ENCODE measurements around the gene CDH4. TPM values are rescaled to one million over a fixed set of nuclear protein-coding genes. Genes with fewer than 3 reads are reported as not detected.

Gene CDH4
- total and polyA plus RNA-seq, 9 of the 15 experiments (the other 6 are each of a cell fraction or from before 2014, with no cell fraction given): 0.04 TPM; not detected in 8

DNA sequence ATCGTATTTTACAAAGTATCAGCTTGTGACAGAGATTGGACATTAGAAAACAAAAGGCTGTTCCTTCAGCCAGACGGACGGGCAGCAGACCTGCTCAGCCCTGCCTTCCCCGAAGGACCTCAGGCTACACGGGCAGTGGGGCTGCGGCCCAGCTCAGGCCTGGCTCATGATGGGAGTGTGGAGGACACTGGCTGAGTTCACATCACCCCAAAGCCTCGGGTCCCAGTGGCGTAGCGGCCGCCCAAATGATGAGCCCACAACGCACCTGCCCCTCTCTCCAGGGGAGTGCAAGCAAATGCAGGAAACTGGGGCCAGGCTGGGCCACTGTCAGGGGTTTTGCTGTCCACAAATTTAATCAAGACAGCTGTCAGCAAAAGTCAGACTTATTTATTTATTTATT is 456.8 kb downstream of the CDH4 start:
- H3K9me3 ChIP-seq (replicated peaks; ENCODE audit: control insufficient read depth, insufficient read depth, low read depth, low read length): no peaks in the 10 kb centered on the region
- H3K36me3 ChIP-seq (ENCODE audit: control insufficient read depth, insufficient read depth, low read length): no peaks in the 10 kb centered on the region
- FAIRE-seq: no peak
- H3K9me1 ChIP-seq (ENCODE audit: control insufficient read depth, insufficient read depth, low read length): no peaks in the 10 kb centered on the region
- no TSS peak for BruUV-seq (replicated peaks)
- peaks cover 3% of the 10 kb centered on the region for H4K20me1 ChIP-seq (replicated peaks; ENCODE audit: control insufficient read depth, insufficient read depth, low read length)
- 1% methylated on average over 11 of the region's 11 CpGs for WGBS (ENCODE audit: insufficient coverage, low coverage, missing lambda C conversion rate)
- no peak overlapping the region for H3K4me2 ChIP-seq (ENCODE audit: insufficient read depth, low read length)
- H3K27ac ChIP-seq (ENCODE audit: extremely low read depth, low read depth, low read length): no peak overlapping the region
- ATAC-seq: no peak
- no peaks in the 10 kb centered on the region for H3K79me2 ChIP-seq (ENCODE audit: control insufficient read depth, insufficient read depth, low read length)
- DNase-seq (ENCODE audit: extremely low read depth in 1 of 4, low spot score in 3 of 4): no peak
- no peak overlapping the region for H2AFZ ChIP-seq (ENCODE audit: low read depth, low read length)
- CTCF ChIA-PET (ENCODE audit: low intra/inter-chr PET ratio): no interaction called here
- peaks cover 11 to 62% of the 10 kb centered on the region in 2 experiments for H3K27me3 ChIP-seq (ENCODE audit: control insufficient read depth in 2 of 2, insufficient read depth in 2 of 2, low read length in 2 of 2)
- no peak overlapping the region for H3K4me3 ChIP-seq
- intact Hi-C loops (cut with micrococcal nuclease): no loop called here
- POLR2A ChIA-PET: no interaction called here
- H3K9ac ChIP-seq (ENCODE audit: insufficient read depth in 1 of 2, low read depth in 2 of 2, low read length in 2 of 2): no peak overlapping the region
- TF ChIP-seq RHOXF2B (CRISPR knock-in tag; conservative IDR thresholded peaks at IDR 0.05) (no peak), SLC30A9 (CRISPR knock-in tag; IDR thresholded peaks at IDR 0.05) (no peak), BRD9 (IDR thresholded peaks at IDR 0.05; ENCODE audit: low read depth, partially characterized antibody) (no peak), ZNF197 (CRISPR knock-in tag; IDR thresholded peaks at IDR 0.05; ENCODE audit: low read depth) (no peak), HDAC6 (IDR thresholded peaks at IDR 0.05; ENCODE audit: low read depth, low read length) (no peak)
- TF ChIP-seq, protein P1, sequence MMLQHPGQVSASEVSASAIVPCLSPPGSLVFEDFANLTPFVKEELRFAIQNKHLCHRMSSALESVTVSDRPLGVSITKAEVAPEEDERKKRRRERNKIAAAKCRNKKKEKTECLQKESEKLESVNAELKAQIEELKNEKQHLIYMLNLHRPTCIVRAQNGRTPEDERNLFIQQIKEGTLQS (IDR thresholded peaks at IDR 0.05): no peak
- TF ChIP-seq, protein P1 (CRISPR knock-in tag; conservative IDR thresholded peaks at IDR 0.05): no peak
- TF ChIP-seq, protein P2, sequence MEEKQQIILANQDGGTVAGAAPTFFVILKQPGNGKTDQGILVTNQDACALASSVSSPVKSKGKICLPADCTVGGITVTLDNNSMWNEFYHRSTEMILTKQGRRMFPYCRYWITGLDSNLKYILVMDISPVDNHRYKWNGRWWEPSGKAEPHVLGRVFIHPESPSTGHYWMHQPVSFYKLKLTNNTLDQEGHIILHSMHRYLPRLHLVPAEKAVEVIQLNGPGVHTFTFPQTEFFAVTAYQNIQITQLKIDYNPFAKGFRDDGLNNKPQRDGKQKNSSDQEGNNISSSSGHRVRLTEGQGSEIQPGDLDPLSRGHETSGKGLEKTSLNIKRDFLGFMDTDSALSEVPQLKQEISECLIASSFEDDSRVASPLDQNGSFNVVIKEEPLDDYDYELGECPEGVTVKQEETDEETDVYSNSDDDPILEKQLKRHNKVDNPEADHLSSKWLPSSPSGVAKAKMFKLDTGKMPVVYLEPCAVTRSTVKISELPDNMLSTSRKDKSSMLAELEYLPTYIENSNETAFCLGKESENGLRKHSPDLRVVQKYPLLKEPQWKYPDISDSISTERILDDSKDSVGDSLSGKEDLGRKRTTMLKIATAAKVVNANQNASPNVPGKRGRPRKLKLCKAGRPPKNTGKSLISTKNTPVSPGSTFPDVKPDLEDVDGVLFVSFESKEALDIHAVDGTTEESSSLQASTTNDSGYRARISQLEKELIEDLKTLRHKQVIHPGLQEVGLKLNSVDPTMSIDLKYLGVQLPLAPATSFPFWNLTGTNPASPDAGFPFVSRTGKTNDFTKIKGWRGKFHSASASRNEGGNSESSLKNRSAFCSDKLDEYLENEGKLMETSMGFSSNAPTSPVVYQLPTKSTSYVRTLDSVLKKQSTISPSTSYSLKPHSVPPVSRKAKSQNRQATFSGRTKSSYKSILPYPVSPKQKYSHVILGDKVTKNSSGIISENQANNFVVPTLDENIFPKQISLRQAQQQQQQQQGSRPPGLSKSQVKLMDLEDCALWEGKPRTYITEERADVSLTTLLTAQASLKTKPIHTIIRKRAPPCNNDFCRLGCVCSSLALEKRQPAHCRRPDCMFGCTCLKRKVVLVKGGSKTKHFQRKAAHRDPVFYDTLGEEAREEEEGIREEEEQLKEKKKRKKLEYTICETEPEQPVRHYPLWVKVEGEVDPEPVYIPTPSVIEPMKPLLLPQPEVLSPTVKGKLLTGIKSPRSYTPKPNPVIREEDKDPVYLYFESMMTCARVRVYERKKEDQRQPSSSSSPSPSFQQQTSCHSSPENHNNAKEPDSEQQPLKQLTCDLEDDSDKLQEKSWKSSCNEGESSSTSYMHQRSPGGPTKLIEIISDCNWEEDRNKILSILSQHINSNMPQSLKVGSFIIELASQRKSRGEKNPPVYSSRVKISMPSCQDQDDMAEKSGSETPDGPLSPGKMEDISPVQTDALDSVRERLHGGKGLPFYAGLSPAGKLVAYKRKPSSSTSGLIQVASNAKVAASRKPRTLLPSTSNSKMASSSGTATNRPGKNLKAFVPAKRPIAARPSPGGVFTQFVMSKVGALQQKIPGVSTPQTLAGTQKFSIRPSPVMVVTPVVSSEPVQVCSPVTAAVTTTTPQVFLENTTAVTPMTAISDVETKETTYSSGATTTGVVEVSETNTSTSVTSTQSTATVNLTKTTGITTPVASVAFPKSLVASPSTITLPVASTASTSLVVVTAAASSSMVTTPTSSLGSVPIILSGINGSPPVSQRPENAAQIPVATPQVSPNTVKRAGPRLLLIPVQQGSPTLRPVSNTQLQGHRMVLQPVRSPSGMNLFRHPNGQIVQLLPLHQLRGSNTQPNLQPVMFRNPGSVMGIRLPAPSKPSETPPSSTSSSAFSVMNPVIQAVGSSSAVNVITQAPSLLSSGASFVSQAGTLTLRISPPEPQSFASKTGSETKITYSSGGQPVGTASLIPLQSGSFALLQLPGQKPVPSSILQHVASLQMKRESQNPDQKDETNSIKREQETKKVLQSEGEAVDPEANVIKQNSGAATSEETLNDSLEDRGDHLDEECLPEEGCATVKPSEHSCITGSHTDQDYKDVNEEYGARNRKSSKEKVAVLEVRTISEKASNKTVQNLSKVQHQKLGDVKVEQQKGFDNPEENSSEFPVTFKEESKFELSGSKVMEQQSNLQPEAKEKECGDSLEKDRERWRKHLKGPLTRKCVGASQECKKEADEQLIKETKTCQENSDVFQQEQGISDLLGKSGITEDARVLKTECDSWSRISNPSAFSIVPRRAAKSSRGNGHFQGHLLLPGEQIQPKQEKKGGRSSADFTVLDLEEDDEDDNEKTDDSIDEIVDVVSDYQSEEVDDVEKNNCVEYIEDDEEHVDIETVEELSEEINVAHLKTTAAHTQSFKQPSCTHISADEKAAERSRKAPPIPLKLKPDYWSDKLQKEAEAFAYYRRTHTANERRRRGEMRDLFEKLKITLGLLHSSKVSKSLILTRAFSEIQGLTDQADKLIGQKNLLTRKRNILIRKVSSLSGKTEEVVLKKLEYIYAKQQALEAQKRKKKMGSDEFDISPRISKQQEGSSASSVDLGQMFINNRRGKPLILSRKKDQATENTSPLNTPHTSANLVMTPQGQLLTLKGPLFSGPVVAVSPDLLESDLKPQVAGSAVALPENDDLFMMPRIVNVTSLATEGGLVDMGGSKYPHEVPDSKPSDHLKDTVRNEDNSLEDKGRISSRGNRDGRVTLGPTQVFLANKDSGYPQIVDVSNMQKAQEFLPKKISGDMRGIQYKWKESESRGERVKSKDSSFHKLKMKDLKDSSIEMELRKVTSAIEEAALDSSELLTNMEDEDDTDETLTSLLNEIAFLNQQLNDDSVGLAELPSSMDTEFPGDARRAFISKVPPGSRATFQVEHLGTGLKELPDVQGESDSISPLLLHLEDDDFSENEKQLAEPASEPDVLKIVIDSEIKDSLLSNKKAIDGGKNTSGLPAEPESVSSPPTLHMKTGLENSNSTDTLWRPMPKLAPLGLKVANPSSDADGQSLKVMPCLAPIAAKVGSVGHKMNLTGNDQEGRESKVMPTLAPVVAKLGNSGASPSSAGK (IDR thresholded peaks at IDR 0.05): no peak
- no peaks in the 10 kb centered on the region for H3K4me1 ChIP-seq (replicated peaks in 1 of 2; ENCODE audit: control insufficient read depth in 2 of 2, insufficient read depth in 2 of 2, low read length in 2 of 2)
- in situ Hi-C loops (cut with MboI): no loop called here
